Trophoblast cell (in vitro differentiated cells and primary cell): ENCODE measurements around the gene EPHB1.

Experiments
- DNase-seq, 2 donors: peaks; one replicate each; pipeline ENCODE4 v3.0.0-alpha.2; 2016
- H2AFZ ChIP-seq: 2 replicates; pipeline ENCODE4 v1.6.1; 2013; ENCODE audit warnings: low read length, moderate library complexity, mild to moderate bottlenecking; ENCODE audit not compliant: insufficient read depth, poor library complexity
- H2AK5ac ChIP-seq: 2 replicates; pipeline ENCODE4 v1.6.1; 2013; ENCODE audit warnings: mild to moderate bottlenecking, low read length
- H2BK120ac ChIP-seq: 2 replicates; pipeline ENCODE4 v1.6.1; 2013; ENCODE audit warnings: low read length, mild to moderate bottlenecking, moderate library complexity; ENCODE audit not compliant: insufficient read depth, poor library complexity
- H2BK12ac ChIP-seq: 2 replicates; pipeline ENCODE4 v1.6.1; 2013; ENCODE audit warnings: mild to moderate bottlenecking, low read length, moderate library complexity
- H2BK5ac ChIP-seq: 2 replicates; pipeline ENCODE4 v1.6.1; 2013; ENCODE audit warnings: low read length, low read depth, moderate library complexity, mild to moderate bottlenecking; ENCODE audit not compliant: poor library complexity
- H3K14ac ChIP-seq: 2 replicates; pipeline ENCODE4 v1.6.1; 2013; ENCODE audit warnings: mild to moderate bottlenecking, low read length
- H3K18ac ChIP-seq: 2 replicates; pipeline ENCODE4 v1.6.1; 2013; ENCODE audit warnings: mild to moderate bottlenecking, low read length
- H3K23ac ChIP-seq: 2 replicates; pipeline ENCODE4 v1.6.1; 2013; ENCODE audit warnings: low read length
- H3K27ac ChIP-seq: 2 replicates; pipeline ENCODE4 v1.5.1; 2013; ENCODE audit warnings: low read depth, mild to moderate bottlenecking, inconsistent platforms, low read length, moderate library complexity
- H3K27me3 ChIP-seq: 2 replicates; pipeline ENCODE4 v1.6.1; 2013; ENCODE audit warnings: inconsistent platforms, mild to moderate bottlenecking, low read length, moderate library complexity; ENCODE audit not compliant: insufficient read depth
- H3K36me3 ChIP-seq, 2 experiments: 1 replicate in 1 of 2; 2 replicates in 1 of 2; pipeline ENCODE4 v1.6.1; 2013; ENCODE audit warnings: low read length in 2 of 2, mild to moderate bottlenecking in 2 of 2, moderate library complexity in 1 of 2; ENCODE audit not compliant: insufficient read depth in 2 of 2, control insufficient read depth in 1 of 2
- H3K4ac ChIP-seq: 2 replicates; pipeline ENCODE4 v1.6.1; 2013; ENCODE audit warnings: low read depth, mild to moderate bottlenecking, low read length, moderate library complexity
- H3K4me1 ChIP-seq, 2 experiments: 1 replicate in 1 of 2; 2 replicates in 1 of 2; pipeline ENCODE4 v1.6.1; 2013; ENCODE audit warnings: low read length in 2 of 2, mild to moderate bottlenecking in 2 of 2, moderate library complexity in 1 of 2; ENCODE audit not compliant: insufficient read depth in 2 of 2, control insufficient read depth in 1 of 2
- H3K4me2 ChIP-seq: 2 replicates; pipeline ENCODE4 v1.6.1; 2013; ENCODE audit warnings: inconsistent platforms, mild to moderate bottlenecking, low read length, moderate library complexity
- H3K4me3 ChIP-seq: 2 replicates; pipeline ENCODE4 v1.5.1; 2013; ENCODE audit warnings: mild to moderate bottlenecking, low read depth, low read length, inconsistent platforms
- H3K79me1 ChIP-seq: one replicate; pipeline ENCODE4 v1.6.1; 2013; ENCODE audit warnings: low read length
- H3K79me2 ChIP-seq: 2 replicates; pipeline ENCODE4 v1.6.1; 2013; ENCODE audit warnings: low read length, mild to moderate bottlenecking; ENCODE audit not compliant: control insufficient read depth, insufficient read depth, poor library complexity
- H3K9ac ChIP-seq: 2 replicates; pipeline ENCODE4 v1.6.1; 2013; ENCODE audit warnings: mild to moderate bottlenecking, low read length
- H3K9me3 ChIP-seq: 2 replicates; pipeline ENCODE4 v1.6.1; 2013; ENCODE audit warnings: low read depth, mild to moderate bottlenecking, control low read depth, inconsistent platforms, low read length; ENCODE audit not compliant: insufficient read depth
- H4K12ac ChIP-seq: 2 replicates; pipeline ENCODE4 v1.6.1; 2013; ENCODE audit warnings: low read depth, mild to moderate bottlenecking, low read length, moderate library complexity
- H4K8ac ChIP-seq: 2 replicates; pipeline ENCODE4 v1.6.1; 2013; ENCODE audit warnings: low read depth, mild to moderate bottlenecking, low read length, moderate library complexity
- H4K91ac ChIP-seq: one replicate; pipeline ENCODE4 v1.6.1; 2013; ENCODE audit warnings: low read depth, mild to moderate bottlenecking, low read length, moderate library complexity
- WGBS: extraction: QIAGEN DNeasy Blood & Tissue Kit; methylation state at CpG from one replicate; pipeline ENCODE4 v1.1.7; 2013; ENCODE audit warnings: missing lambda C conversion rate; ENCODE audit not compliant: insufficient read length, insufficient coverage; ENCODE audit errors: extremely low coverage; 5-methylcytosine and 5-hydroxymethylcytosine counted together

Gene EPHB1

GRCh38 chr3:135192929-135193328 lies 397.9 kb downstream of the EPHB1 start:
- Histone ChIP-seq H3K9me3 (no peaks in the 10 kb centered on the region), H4K12ac (no peak overlapping the region), H3K4me2 (no peak overlapping the region), H2AK5ac (no peak overlapping the region), H2BK12ac (no peak overlapping the region), H3K27me3 (no peaks in the 10 kb centered on the region), H3K36me3 (no peaks in the 10 kb centered on the region), H3K23ac (no peak overlapping the region), H4K91ac (no peak overlapping the region), H3K4me1 (no peaks in the 10 kb centered on the region), H2BK5ac (no peak overlapping the region), H4K8ac (no peak overlapping the region), H3K79me1 (no peaks in the 10 kb centered on the region), H2AFZ (no peak overlapping the region), H3K4me3 (no peak overlapping the region), H3K9ac (no peak overlapping the region), H3K14ac (no peak overlapping the region), H2BK120ac (no peak overlapping the region), H3K18ac (no peak overlapping the region), H3K27ac (no peak overlapping the region), H3K4ac (no peak overlapping the region), H3K79me2 (no peaks in the 10 kb centered on the region)
- DNase-seq: no peak
- WGBS: no CpG with 5 or more reads among the region's 3 CpGs

- Histone ChIP-seq H2BK5ac (no peak overlapping the region), H3K27ac (no peak overlapping the region), H3K18ac (no peak overlapping the region), H3K14ac (no peak overlapping the region), H3K79me2 (no peaks in the 10 kb centered on the region), H3K27me3 (no peaks in the 10 kb centered on the region), H3K4me3 (no peak overlapping the region), H2BK120ac (no peak overlapping the region), H4K91ac (no peak overlapping the region), H3K4ac (no peak overlapping the region), H3K4me1 (no peaks in the 10 kb centered on the region), H2BK12ac (no peak overlapping the region), H2AFZ (no peak overlapping the region), H3K4me2 (no peak overlapping the region), H4K8ac (no peak overlapping the region), H3K9me3 (no peaks in the 10 kb centered on the region), H2AK5ac (no peak overlapping the region), H4K12ac (no peak overlapping the region), H3K9ac (no peak overlapping the region), H3K36me3 (peaks cover 0 to 2% of the 10 kb centered on the region in 2 experiments), H3K23ac (no peak overlapping the region), H3K79me1 (no peaks in the 10 kb centered on the region)
- no CpG with 5 or more reads among the region's 3 CpGs for WGBS
- DNase-seq: no peak
These were observed 402.2 kb downstream of the EPHB1 start for GRCh38 chr3:135197246-135197645.

GRCh38 chr3:135197856-135198255 lies 402.8 kb downstream of the EPHB1 start:
- no peak overlapping the region for H2BK5ac ChIP-seq
- peaks cover 0 to 2% of the 10 kb centered on the region in 2 experiments for H3K36me3 ChIP-seq
- H2AK5ac ChIP-seq: no peak overlapping the region
- DNase-seq: no peak
- no peaks in the 10 kb centered on the region for H3K9me3 ChIP-seq
- no peak overlapping the region for H3K4me3 ChIP-seq
- H3K4me2 ChIP-seq: no peak overlapping the region
- H4K91ac ChIP-seq: no peak overlapping the region
- no peak overlapping the region for H4K8ac ChIP-seq
- no peaks in the 10 kb centered on the region for H3K79me1 ChIP-seq
- H2BK12ac ChIP-seq: no peak overlapping the region
- H3K27me3 ChIP-seq: no peaks in the 10 kb centered on the region
- H4K12ac ChIP-seq: no peak overlapping the region
- H3K79me2 ChIP-seq: no peaks in the 10 kb centered on the region
- no peak overlapping the region for H3K23ac ChIP-seq
- H2BK120ac ChIP-seq: no peak overlapping the region
- H3K14ac ChIP-seq: no peak overlapping the region
- no CpG with 5 or more reads among the region's 3 CpGs for WGBS
- H3K27ac ChIP-seq: no peak overlapping the region
- no peak overlapping the region for H2AFZ ChIP-seq
- H3K4me1 ChIP-seq: no peaks in the 10 kb centered on the region
- no peak overlapping the region for H3K9ac ChIP-seq
- no peak overlapping the region for H3K4ac ChIP-seq
- H3K18ac ChIP-seq: no peak overlapping the region

GRCh38 chr3:135199137-135199536 lies 404.1 kb downstream of the EPHB1 start:
- H4K91ac ChIP-seq: no peak overlapping the region
- peaks cover 0 to 2% of the 10 kb centered on the region in 2 experiments for H3K36me3 ChIP-seq
- H2BK120ac ChIP-seq: no peak overlapping the region
- H3K23ac ChIP-seq: no peak overlapping the region
- H3K9me3 ChIP-seq: no peaks in the 10 kb centered on the region
- H3K79me1 ChIP-seq: no peaks in the 10 kb centered on the region
- no peak overlapping the region for H2BK5ac ChIP-seq
- no peak overlapping the region for H3K14ac ChIP-seq
- H2AFZ ChIP-seq: no peak overlapping the region
- no peak overlapping the region for H3K4me3 ChIP-seq
- H2BK12ac ChIP-seq: no peak overlapping the region
- H3K18ac ChIP-seq: no peak overlapping the region
- no peaks in the 10 kb centered on the region for H3K4me1 ChIP-seq
- H4K12ac ChIP-seq: no peak overlapping the region
- H3K79me2 ChIP-seq: no peaks in the 10 kb centered on the region
- no peak overlapping the region for H3K4me2 ChIP-seq
- no peak for DNase-seq
- H4K8ac ChIP-seq: no peak overlapping the region
- no peak overlapping the region for H3K27ac ChIP-seq
- no CpG with 5 or more reads among the region's 2 CpGs for WGBS
- H3K27me3 ChIP-seq: no peaks in the 10 kb centered on the region
- no peak overlapping the region for H3K4ac ChIP-seq
- no peak overlapping the region for H3K9ac ChIP-seq
- H2AK5ac ChIP-seq: no peak overlapping the region
